GM19193 (cell line): ENCODE data around the gene HMG20A.

Experiments
- POLR2A ChIP-seq: IDR thresholded peaks from 4 replicates; pipeline ENCODE4 v1.6.1; 2011; ENCODE audit not compliant: insufficient read depth, insufficient read length; ENCODE audit errors: extremely low read depth

Gene HMG20A

GRCh38 chr15:77505556-77505955 lies 84.9 kb downstream of the HMG20A start:
- no peak for TF ChIP-seq POLR2A

GRCh38 chr15:77506311-77507142 lies 85.8 kb downstream of the HMG20A start:
- no peak for TF ChIP-seq POLR2A

- TF ChIP-seq POLR2A, result no peak
These were observed 86.6 kb downstream of the HMG20A start for GRCh38 chr15:77507143-77507897.

GRCh38 chr15:77507911-77508310 lies 87.2 kb downstream of the HMG20A start:
- TF ChIP-seq POLR2A, result no peak

GRCh38 chr15:77508541-77509243 lies 88.0 kb downstream of the HMG20A start:
- no peak for TF ChIP-seq POLR2A

GRCh38 chr15:77510066-77511057 lies 89.7 kb downstream of the HMG20A start:
- no peak for TF ChIP-seq POLR2A

- no peak for TF ChIP-seq POLR2A
These were observed 91.2 kb downstream of the HMG20A start for GRCh38 chr15:77511869-77512268.

- TF ChIP-seq POLR2A, result no peak
These were observed 92.5 kb downstream of the HMG20A start for GRCh38 chr15:77513226-77513625.

GRCh38 chr15:77514641-77515402 lies 94.1 kb downstream of the HMG20A start:
- TF ChIP-seq POLR2A, result no peak

GRCh38 chr15:77515613-77516012 lies 94.9 kb downstream of the HMG20A start:
- no peak for TF ChIP-seq POLR2A

- TF ChIP-seq POLR2A, result no peak
These were observed 95.4 kb downstream of the HMG20A start for GRCh38 chr15:77516076-77516475.

GRCh38 chr15:77516786-77517185 lies 96.1 kb downstream of the HMG20A start:
- TF ChIP-seq POLR2A, result no peak

- no peak for TF ChIP-seq POLR2A
These were observed 96.9 kb downstream of the HMG20A start for GRCh38 chr15:77517579-77517978.

GRCh38 chr15:77518458-77518857 lies 97.8 kb downstream of the HMG20A start:
- no peak for TF ChIP-seq POLR2A

GRCh38 chr15:77519540-77519939 lies 98.9 kb downstream of the HMG20A start:
- no peak for TF ChIP-seq POLR2A
